ENCODE measurements around the gene ATP13A3. TPM values are rescaled to one million over a fixed set of nuclear protein-coding genes. Genes with fewer than 3 reads are reported as not detected.

Gene ATP13A3
- total and polyA plus RNA-seq, 2 experiments from 2014 or later, result 20.0 to 202 TPM

DNA sequence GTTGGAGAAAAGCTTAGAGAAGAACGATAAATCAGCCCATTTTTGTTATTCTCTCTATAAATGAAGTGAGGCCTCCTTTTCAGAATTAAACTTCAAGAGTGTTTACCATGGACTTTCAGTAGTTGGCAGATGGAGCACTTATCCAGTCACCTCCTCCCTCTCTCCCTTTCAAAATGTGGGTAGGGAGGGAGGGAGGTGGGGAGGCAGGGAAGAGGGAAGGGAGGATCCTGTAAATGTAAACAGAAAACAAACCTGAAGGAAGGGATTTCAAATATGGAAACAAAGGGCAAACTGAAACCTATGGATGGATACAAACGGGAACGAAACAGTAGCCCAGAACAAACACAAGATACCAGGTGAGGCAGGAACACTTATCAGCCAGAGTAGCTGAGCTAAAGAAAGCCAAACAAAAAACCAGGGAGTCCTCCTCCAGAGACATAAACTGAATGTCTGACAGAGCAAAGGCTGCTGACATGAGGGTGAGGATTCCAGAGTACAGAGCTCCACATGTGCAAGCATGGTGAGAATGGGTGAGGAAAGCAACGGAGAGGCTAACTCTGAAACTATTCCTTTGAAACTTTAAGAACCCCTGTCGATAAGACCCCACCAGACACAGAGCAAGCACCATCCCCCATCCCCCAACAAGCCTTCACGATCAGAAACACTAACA, 46.8 kb downstream of the ATP13A3 start:
- Mint-ChIP-seq H3K4me3 (no peak overlapping the region), H3K4me1 (no peaks in the 10 kb centered on the region), H3K36me3 (ENCODE audit: low read depth) (peaks cover 64% of the 10 kb centered on the region), H3K27ac (no peak overlapping the region), H3K27me3 (ENCODE audit: insufficient read depth, low read depth, poor library complexity) (no peaks in the 10 kb centered on the region), H3K9me3 (no peaks in the 10 kb centered on the region)
- no peak for TF ChIP-seq EZH2 (IDR thresholded peaks at IDR 0.05; ENCODE audit: low read depth, unreplicated experiment)
- TF ChIP-seq ETS1 (IDR thresholded peaks at IDR 0.05), result no peak
- TF ChIP-seq JUNB (IDR thresholded peaks at IDR 0.05; ENCODE audit: unreplicated experiment), result no peak
- no peak for TF ChIP-seq ZNF114 (CRISPR knock-in tag; IDR thresholded peaks at IDR 0.05)
- TF ChIP-seq EZH2phosphoT487 (IDR thresholded peaks at IDR 0.05; ENCODE audit: unreplicated experiment), result no peak
- TF ChIP-seq ZNF331 (CRISPR knock-in tag; IDR thresholded peaks at IDR 0.05; ENCODE audit: low read depth), result no peak
- no peak for TF ChIP-seq CREB1 (CRISPR knock-in tag; IDR thresholded peaks at IDR 0.05; ENCODE audit: low read depth)
- no peak for TF ChIP-seq REST (IDR thresholded peaks at IDR 0.05; ENCODE audit: unreplicated experiment)
- TF ChIP-seq, protein P1, sequence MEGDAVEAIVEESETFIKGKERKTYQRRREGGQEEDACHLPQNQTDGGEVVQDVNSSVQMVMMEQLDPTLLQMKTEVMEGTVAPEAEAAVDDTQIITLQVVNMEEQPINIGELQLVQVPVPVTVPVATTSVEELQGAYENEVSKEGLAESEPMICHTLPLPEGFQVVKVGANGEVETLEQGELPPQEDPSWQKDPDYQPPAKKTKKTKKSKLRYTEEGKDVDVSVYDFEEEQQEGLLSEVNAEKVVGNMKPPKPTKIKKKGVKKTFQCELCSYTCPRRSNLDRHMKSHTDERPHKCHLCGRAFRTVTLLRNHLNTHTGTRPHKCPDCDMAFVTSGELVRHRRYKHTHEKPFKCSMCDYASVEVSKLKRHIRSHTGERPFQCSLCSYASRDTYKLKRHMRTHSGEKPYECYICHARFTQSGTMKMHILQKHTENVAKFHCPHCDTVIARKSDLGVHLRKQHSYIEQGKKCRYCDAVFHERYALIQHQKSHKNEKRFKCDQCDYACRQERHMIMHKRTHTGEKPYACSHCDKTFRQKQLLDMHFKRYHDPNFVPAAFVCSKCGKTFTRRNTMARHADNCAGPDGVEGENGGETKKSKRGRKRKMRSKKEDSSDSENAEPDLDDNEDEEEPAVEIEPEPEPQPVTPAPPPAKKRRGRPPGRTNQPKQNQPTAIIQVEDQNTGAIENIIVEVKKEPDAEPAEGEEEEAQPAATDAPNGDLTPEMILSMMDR (conservative IDR thresholded peaks at IDR 0.05; ENCODE audit: low read depth in 2 of 2), result no peak
- no peak for TF ChIP-seq STAT1 (IDR thresholded peaks at IDR 0.05; ENCODE audit: unreplicated experiment)
- no peak for TF ChIP-seq ZNF462 (CRISPR knock-in tag; IDR thresholded peaks at IDR 0.05)
- TF ChIP-seq POLR2AphosphoS5 (IDR thresholded peaks at IDR 0.05; ENCODE audit: low read depth), result no peak
- no peak for TF ChIP-seq NANOG (IDR thresholded peaks at IDR 0.05; ENCODE audit: borderline replicate concordance)
- Histone ChIP-seq H3K4me1 (ENCODE audit: insufficient read depth) (no peaks in the 10 kb centered on the region), H3K4me3 (no peak overlapping the region), H3K36me3 (ENCODE audit: insufficient read depth) (peaks cover 41% of the 10 kb centered on the region), H4K20me1 (replicated peaks; ENCODE audit: insufficient read depth) (no peaks in the 10 kb centered on the region; the same call in none of the 2 replicates), H3K79me2 (replicated peaks; ENCODE audit: insufficient read depth) (no peaks in the 10 kb centered on the region), H3K27me3 (ENCODE audit: insufficient read depth) (no peaks in the 10 kb centered on the region), H3F3A (replicated peaks; ENCODE audit: low read depth) (no peaks in the 10 kb centered on the region), H3K4me2 (no peak overlapping the region), H2AFZ (no peak overlapping the region), H3K27ac (ENCODE audit: low read depth) (no peak overlapping the region), H3K9me2 (ENCODE audit: insufficient read depth) (no peaks in the 10 kb centered on the region)
- no peak for ATAC-seq
- DNase-seq (ENCODE audit: low spot score), result no peak
